ENCODE data around the gene TACO1. TPM values are rescaled to one million over a fixed set of nuclear protein-coding genes. Genes with fewer than 3 reads are reported as not detected.

TACO1 gene
- total RNA-seq, 1 experiment from 2014 or later: 20.0 TPM

DNA sequence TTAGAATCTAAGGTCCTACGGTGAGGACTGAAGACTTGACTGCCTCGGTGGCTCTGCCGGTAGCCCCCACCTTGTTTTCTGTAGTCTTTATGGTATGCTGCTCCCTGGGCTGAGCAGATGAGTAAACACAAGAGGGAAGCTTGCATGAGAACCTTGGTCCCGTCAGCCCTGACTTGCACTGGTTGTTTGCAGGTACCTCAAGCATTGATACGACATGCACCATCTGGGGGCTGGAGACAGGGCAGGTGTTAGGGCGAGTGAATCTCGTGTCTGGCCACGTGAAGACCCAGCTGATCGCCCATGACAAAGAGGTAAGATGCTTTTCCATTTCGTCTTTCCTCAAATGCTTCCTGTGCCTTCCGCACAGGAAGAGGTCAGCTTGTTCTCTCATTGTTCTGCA is 21.1 kb upstream of the TACO1 start:
- Histone ChIP-seq H3K36me3 (replicated peaks; ENCODE audit: control insufficient read depth, insufficient read depth, low read length) (peaks cover 17% of the 10 kb centered on the region), H3K27me3 (ENCODE audit: control insufficient read depth, insufficient read depth, low read length) (no peaks in the 10 kb centered on the region)
- peak; percentile 26 for DNase-seq

DNA sequence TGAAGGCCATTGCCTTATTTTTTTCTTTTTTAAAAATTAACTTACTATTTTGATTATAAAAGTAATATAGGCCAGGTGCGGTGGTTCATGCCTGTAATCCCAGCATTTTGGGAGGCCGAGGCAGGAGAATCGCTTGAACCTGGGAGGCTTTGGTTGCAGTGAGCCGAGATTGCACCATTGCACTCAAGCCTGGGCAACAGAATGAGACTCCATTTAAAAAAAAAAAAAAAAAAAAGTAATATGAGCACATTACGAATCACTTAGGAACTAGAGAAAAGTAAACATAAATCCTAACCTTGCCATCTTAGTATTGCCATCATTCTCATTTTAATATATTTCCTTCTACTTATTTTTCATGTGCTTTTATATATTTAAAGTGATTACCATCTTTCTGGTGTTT is 12.9 kb upstream of the TACO1 start:
- no peak overlapping the region for H3K4me3 ChIP-seq (ENCODE audit: insufficient read depth, low read depth, low read length)
- H3K27me3 ChIP-seq (ENCODE audit: control insufficient read depth, insufficient read depth, low read length): no peaks in the 10 kb centered on the region
- no peak for DNase-seq
- H3K36me3 ChIP-seq (replicated peaks; ENCODE audit: control insufficient read depth, insufficient read depth, low read length): peaks cover 38% of the 10 kb centered on the region

More for the DNA sequence above, 21.1 kb upstream of the TACO1 start:
- no peak overlapping the region for H3K4me3 ChIP-seq (ENCODE audit: insufficient read depth, low read depth, low read length)

- H3K36me3 ChIP-seq (replicated peaks; ENCODE audit: control insufficient read depth, insufficient read depth, low read length): peaks cover 36% of the 10 kb centered on the region
- H3K4me3 ChIP-seq (ENCODE audit: insufficient read depth, low read depth, low read length): no peak overlapping the region
- DNase-seq: no peak
- H3K27me3 ChIP-seq (ENCODE audit: control insufficient read depth, insufficient read depth, low read length): no peaks in the 10 kb centered on the region
These were observed 11.9 kb upstream of the TACO1 start for GRCh38 chr17:63588797-63589196.

- no peaks in the 10 kb centered on the region for H3K27me3 ChIP-seq (ENCODE audit: control insufficient read depth, insufficient read depth, low read length)
- peaks cover 36% of the 10 kb centered on the region for H3K36me3 ChIP-seq (replicated peaks; ENCODE audit: control insufficient read depth, insufficient read depth, low read length)
These were observed 11.0 kb upstream of the TACO1 start for GRCh38 chr17:63589646-63590045.

GRCh38 chr17:63592797-63593196 is 7.9 kb upstream of the TACO1 start:
- peaks cover 25% of the 10 kb centered on the region for H3K36me3 ChIP-seq (replicated peaks; ENCODE audit: control insufficient read depth, insufficient read depth, low read length)
- DNase-seq: no peak
- H3K27me3 ChIP-seq (ENCODE audit: control insufficient read depth, insufficient read depth, low read length): no peaks in the 10 kb centered on the region
- H3K4me3 ChIP-seq (ENCODE audit: insufficient read depth, low read depth, low read length): no peak overlapping the region

More at GRCh38 chr17:63589646-63590045, 11.0 kb upstream of the TACO1 start:
- H3K4me3 ChIP-seq (ENCODE audit: insufficient read depth, low read depth, low read length): no peak overlapping the region
- no peak for DNase-seq

GRCh38 chr17:63595132-63595531 is 5.6 kb upstream of the TACO1 start:
- no peak overlapping the region for H3K4me3 ChIP-seq (ENCODE audit: insufficient read depth, low read depth, low read length)
- no peak for DNase-seq
- no peaks in the 10 kb centered on the region for H3K27me3 ChIP-seq (ENCODE audit: control insufficient read depth, insufficient read depth, low read length)
- peaks cover 13% of the 10 kb centered on the region for H3K36me3 ChIP-seq (replicated peaks; ENCODE audit: control insufficient read depth, insufficient read depth, low read length)

DNA sequence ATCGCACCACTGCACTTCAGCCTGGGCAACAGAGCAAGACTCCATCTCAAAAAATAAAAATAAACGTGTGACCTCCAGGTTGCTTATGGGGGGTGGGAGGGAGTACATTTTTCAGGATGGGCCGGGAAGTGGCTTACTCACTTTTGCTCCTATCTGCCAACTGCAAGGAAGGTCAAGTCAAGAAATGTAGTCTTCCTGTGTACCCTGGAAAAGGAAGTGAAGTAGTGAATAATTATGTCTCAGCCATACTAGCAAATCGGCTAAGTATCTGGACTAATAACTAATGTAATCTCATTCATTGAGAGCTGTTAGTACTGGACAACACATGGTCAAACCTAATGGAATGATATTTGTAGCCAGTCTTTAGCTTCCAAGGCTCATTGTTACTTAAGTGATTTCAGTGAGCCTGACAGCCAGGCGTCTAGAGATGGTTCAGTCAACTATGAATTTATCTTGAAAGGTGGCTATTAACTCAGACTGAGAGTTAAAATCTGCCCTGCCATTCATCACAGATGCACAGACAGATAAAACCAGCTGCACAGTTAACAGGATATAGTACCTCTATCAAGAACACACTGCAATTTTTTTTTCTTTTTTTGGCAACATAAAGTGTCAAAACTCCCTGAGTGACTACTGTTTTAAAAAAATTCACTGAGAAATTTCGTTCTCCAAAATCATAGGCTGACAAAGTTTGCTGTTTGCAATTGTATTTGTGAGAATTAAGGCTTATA is 3.7 kb upstream of the TACO1 start:
- Histone ChIP-seq H3K36me3 (replicated peaks; ENCODE audit: control insufficient read depth, insufficient read depth, low read length) (peaks cover 4% of the 10 kb centered on the region), H3K27me3 (ENCODE audit: control insufficient read depth, insufficient read depth, low read length) (no peaks in the 10 kb centered on the region), H3K4me3 (ENCODE audit: insufficient read depth, low read depth, low read length) (no peak overlapping the region)
- DNase-seq: no peak

GRCh38 chr17:63598281-63598680 is 2.4 kb upstream of the TACO1 start:
- no peak for DNase-seq
- no peak overlapping the region for H3K4me3 ChIP-seq (ENCODE audit: insufficient read depth, low read depth, low read length)
- no peaks in the 10 kb centered on the region for H3K27me3 ChIP-seq (ENCODE audit: control insufficient read depth, insufficient read depth, low read length)
- no peaks in the 10 kb centered on the region for H3K36me3 ChIP-seq (replicated peaks; ENCODE audit: control insufficient read depth, insufficient read depth, low read length)

DNA sequence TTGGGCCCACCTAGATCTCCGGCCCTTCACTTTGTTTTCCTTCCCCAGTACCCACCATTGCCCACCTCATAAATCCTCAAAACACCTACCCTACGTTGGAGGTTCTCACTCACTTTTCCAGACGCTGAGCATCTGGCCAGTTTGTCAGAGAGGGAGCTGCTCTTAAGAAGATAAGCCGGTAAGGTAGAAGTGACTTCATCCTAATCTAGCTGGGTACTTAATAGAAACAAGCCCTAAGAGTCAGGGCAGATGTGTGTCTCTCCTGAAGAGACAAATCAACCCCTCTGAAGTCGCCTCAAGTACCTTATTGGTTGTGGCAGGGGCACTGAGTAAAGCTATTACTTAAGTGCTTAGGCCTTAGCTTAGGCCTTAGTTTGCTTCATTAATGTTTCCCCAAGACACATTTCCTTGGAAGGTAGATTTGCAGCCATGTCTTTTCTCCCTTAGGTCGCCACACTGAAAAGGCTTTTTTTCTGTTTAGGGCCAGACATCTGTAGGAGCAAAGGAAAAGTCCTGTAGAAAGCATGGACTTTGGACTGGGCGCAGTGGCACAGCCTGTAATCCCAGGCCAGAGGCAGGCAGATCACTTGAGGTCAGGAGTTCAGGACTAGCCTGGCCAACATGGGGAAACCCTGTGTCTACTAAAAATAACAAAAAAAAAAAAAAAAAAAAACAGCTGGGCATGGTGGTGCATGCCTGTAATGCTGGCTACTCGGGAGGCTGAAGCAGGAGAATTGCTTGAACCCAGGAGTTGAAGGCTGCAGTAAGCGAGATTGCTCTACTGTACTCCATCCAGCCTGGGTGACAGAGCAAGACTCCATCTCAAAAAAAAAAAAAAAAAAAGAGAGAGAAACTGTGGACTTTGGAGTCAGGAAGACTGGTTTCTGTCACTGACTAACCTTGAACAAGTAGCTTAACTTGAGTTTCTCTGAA is 1.0 kb downstream of the TACO1 start:
- peaks cover 13% of the 10 kb centered on the region for H3K36me3 ChIP-seq (replicated peaks; ENCODE audit: control insufficient read depth, insufficient read depth, low read length)
- DNase-seq: no peak
- no peaks in the 10 kb centered on the region for H3K27me3 ChIP-seq (ENCODE audit: control insufficient read depth, insufficient read depth, low read length)

DNA sequence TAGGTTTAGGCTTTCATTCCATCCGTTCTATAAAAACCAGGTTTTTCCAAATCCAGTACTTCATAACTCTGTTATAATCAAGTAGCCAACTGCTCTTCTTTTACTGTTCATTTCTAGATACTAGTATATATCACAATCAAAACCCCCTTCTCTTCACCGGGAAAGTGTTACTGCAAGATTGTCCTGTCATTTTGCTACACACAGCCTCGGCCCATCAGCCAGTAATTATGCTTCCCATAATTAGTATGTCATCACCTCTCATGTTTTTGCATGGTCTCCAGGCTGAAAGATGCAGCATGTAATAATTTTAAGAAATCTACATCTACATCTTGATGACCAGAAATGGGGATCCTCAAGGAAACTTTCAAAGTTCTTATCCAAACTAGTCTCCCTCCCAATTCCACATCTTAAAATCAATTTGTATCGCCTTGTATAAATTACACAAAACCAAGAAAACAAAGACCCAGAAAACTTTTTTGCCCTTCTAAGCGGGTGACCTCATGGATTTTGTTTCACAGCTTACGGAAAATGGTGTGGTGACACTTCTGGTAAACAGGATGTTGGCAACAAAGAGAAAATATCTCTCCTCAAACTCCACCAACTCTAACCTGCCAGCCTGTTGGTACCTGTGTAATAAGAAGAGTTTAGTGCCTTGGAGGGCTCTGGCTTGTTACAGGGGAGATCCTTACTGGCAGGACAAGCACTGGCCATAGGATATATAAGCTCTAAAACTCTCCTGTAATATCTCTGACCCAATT is 9.3 kb downstream of the TACO1 start:
- H3K27me3 ChIP-seq (ENCODE audit: control insufficient read depth, insufficient read depth, low read length): no peaks in the 10 kb centered on the region
- H3K36me3 ChIP-seq (replicated peaks; ENCODE audit: control insufficient read depth, insufficient read depth, low read length): peaks cover 28% of the 10 kb centered on the region
- no peak for DNase-seq
- H3K4me3 ChIP-seq (ENCODE audit: insufficient read depth, low read depth, low read length): no peak overlapping the region

More for the DNA sequence above, 1.0 kb downstream of the TACO1 start:
- H3K4me3 ChIP-seq (ENCODE audit: insufficient read depth, low read depth, low read length): peak overlapping the region; percentile 92

GRCh38 chr17:63610854-63611253 is 10.2 kb downstream of the TACO1 start:
- no peaks in the 10 kb centered on the region for H3K27me3 ChIP-seq (ENCODE audit: control insufficient read depth, insufficient read depth, low read length)
- peaks cover 19% of the 10 kb centered on the region for H3K36me3 ChIP-seq (replicated peaks; ENCODE audit: control insufficient read depth, insufficient read depth, low read length)
- DNase-seq: no peak
- H3K4me3 ChIP-seq (ENCODE audit: insufficient read depth, low read depth, low read length): no peak overlapping the region

- DNase-seq: no peak
- no peak overlapping the region for H3K4me3 ChIP-seq (ENCODE audit: insufficient read depth, low read depth, low read length)
- H3K27me3 ChIP-seq (ENCODE audit: control insufficient read depth, insufficient read depth, low read length): no peaks in the 10 kb centered on the region
- peaks cover 18% of the 10 kb centered on the region for H3K36me3 ChIP-seq (replicated peaks; ENCODE audit: control insufficient read depth, insufficient read depth, low read length)
These were observed 10.7 kb downstream of the TACO1 start for GRCh38 chr17:63611354-63611753.

- no peaks in the 10 kb centered on the region for H3K27me3 ChIP-seq (ENCODE audit: control insufficient read depth, insufficient read depth, low read length)
- DNase-seq: no peak
- H3K4me3 ChIP-seq (ENCODE audit: insufficient read depth, low read depth, low read length): no peak overlapping the region
- no peaks in the 10 kb centered on the region; the same call in 1 of the 2 replicates for H3K36me3 ChIP-seq (replicated peaks; ENCODE audit: control insufficient read depth, insufficient read depth, low read length)
These were observed 13.0 kb downstream of the TACO1 start for GRCh38 chr17:63613663-63614062.

DNA sequence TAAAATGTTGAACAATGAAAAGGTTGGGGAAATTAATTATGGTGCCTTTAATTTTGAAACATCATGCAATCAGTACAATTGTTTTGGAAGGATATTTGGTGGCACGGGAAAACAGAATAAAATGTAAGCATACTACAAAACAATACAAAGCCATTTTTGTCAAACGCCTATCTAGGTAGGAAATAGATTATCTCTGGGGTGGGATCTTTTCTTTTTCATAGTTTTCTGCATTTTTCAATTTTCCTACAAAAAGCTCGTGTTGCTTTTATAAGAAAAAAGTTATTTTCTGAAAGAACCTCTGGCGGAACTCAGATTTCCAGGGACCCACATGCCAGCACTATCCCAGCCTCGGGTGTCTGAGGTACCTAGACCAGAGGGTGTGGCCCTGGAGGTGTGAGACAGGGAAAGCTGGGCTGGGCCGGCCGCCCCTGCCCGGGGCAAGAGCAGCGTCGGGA is 20.6 kb downstream of the TACO1 start:
- Histone ChIP-seq H3K27me3 (ENCODE audit: control insufficient read depth, insufficient read depth, low read length) (no peaks in the 10 kb centered on the region), H3K4me3 (ENCODE audit: insufficient read depth, low read depth, low read length) (peak overlapping the region; percentile 71), H3K36me3 (replicated peaks; ENCODE audit: control insufficient read depth, insufficient read depth, low read length) (no peaks in the 10 kb centered on the region)
- no peak for DNase-seq

Data from H7 (cell line).